Astrocyte of the cerebellum (primary cell): Measurements from ENCODE around the gene RASL11B.

ENCODE experiments used
- DNase-seq: peaks from one replicate; pipeline ENCODE4 v3.0.0-alpha.2; 2011; ENCODE audit warnings: low read depth
- H3K4me3 ChIP-seq: 2 replicates; pipeline ENCODE4 v1.5.1; 2011; ENCODE audit warnings: mild to moderate bottlenecking, low read depth, low read length, moderate library complexity
- in situ Hi-C: cut with HindIII; loops from 2 replicates; pipeline ENCODE4 v1.10.0; 2017; ENCODE audit warnings: low sequenced_read_pairs
- TF ChIP-seq, protein P1 (sequence below): IDR thresholded peaks from 2 replicates; pipeline ENCODE4 v1.5.1; 2012; ENCODE audit warnings: low read length, low read depth, moderate library complexity, mild to moderate bottlenecking; ENCODE audit errors: missing control alignments

Gene RASL11B

DNA sequence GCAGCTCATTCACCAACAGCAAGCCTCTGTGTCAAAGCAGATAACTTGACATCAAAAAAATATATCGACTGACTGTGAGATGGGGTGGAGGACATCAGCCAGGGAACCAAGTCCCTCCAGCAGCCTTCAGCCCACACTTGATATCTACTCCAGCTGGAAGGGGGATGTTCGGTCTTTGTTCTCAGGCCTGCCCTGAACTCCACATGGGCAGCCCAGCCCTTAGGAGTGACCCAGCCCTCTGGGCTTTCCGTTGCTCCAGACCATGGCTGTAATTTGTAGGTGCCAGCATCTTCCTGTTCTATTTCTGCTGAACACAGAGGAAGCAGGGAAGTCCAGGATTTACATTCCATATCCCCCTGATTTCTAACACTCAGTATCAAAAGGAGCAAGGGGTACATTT lies 17.4 kb downstream of the RASL11B start:
- no peak for DNase-seq
- no peak overlapping the region for H3K4me3 ChIP-seq
- TF ChIP-seq, protein P1, sequence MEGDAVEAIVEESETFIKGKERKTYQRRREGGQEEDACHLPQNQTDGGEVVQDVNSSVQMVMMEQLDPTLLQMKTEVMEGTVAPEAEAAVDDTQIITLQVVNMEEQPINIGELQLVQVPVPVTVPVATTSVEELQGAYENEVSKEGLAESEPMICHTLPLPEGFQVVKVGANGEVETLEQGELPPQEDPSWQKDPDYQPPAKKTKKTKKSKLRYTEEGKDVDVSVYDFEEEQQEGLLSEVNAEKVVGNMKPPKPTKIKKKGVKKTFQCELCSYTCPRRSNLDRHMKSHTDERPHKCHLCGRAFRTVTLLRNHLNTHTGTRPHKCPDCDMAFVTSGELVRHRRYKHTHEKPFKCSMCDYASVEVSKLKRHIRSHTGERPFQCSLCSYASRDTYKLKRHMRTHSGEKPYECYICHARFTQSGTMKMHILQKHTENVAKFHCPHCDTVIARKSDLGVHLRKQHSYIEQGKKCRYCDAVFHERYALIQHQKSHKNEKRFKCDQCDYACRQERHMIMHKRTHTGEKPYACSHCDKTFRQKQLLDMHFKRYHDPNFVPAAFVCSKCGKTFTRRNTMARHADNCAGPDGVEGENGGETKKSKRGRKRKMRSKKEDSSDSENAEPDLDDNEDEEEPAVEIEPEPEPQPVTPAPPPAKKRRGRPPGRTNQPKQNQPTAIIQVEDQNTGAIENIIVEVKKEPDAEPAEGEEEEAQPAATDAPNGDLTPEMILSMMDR: no peak
- in situ Hi-C loops: no loop called here

DNA sequence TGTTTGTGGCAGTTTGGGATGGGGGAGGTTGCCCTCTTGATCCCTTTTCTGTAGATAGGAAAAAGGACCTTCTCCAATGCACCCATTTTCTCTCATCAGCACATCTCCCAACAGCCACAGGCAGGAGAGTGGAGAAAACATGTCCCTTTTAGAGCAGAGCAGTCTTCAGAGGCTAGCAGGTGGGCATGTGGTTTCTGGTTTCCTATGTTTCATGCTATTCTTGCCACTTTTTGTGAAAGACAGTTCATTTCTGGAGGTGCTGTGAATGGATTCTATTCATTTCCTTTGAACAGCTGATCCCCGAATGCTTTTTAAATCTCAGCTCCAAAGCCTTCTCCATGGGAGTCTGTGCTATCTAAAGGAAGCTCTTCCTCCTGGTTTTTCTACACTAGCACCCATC lies 18.9 kb downstream of the RASL11B start:
- TF ChIP-seq, protein P1: no peak
- H3K4me3 ChIP-seq: no peak overlapping the region
- DNase-seq: no peak
- in situ Hi-C loops: no loop called here

DNA sequence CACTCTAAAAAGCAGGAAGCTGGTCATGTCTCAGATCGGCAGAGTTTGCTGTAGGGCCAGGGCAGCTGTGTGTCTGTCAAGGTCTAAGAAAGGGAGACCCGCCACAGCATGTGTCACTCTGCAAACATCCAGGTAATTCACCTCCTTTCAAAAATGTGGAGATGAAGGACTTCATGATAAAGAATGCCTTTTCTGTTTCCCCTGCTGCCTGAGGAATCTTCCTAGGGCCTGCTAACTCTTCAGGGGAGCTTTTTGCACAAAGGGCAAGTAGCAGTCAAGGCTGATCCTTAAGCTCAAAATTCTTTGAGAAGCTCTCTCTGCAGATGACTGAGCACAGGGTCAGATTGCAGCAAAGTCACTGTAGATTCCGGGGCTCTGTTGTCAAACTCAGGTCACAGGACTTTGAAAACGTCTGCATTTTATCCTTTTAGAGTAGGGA lies 21.1 kb downstream of the RASL11B start:
- TF ChIP-seq, protein P1: no peak
- no peak overlapping the region for H3K4me3 ChIP-seq
- in situ Hi-C loops: no loop called here
- no peak for DNase-seq

DNA sequence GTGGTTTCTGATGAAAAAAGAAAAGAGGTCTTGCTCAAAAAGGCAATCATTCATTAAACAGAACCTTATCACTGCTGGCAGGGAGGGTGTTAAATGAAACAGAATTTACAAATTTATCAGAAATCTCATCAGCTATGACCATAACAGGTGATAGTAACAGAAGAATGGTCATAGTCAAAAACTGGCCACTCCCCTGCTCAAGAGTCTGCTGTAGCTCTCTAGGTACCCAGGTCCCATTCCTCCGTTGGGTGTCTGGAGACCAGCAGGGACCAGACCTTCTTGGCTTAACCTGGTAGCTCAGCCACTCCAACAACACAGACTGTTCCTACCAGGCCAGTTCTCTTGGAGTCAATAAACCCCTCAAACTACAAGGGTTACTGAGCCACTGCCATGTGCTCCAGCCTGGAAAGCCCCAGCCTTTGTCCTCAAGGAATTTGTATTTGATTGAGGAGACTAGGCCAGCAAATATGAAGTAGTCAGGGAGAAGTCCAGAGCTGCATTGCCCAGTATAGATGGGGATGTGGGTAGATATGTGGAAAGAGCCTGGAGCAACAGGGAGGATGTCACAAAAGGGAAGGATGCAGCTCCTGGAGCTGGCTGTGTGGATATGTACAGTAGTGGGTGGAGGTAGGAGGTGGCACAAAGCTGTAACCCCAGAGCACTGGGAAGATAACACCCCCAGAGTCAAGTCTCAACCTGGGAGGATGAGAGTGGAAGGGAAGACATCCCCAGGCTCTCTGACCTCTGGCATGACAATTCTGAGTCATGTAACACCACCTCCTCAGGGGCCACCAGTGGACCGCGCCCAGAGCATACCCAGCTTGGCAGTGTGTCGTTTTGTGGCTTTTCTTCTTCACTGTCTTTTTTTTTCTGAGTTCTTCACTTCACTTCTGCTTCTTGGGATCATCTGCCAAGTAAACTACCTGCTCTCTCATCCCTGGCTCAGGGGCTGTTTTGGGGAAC lies 21.9 kb downstream of the RASL11B start:
- in situ Hi-C loops: no loop called here
- TF ChIP-seq, protein P1: no peak

DNA sequence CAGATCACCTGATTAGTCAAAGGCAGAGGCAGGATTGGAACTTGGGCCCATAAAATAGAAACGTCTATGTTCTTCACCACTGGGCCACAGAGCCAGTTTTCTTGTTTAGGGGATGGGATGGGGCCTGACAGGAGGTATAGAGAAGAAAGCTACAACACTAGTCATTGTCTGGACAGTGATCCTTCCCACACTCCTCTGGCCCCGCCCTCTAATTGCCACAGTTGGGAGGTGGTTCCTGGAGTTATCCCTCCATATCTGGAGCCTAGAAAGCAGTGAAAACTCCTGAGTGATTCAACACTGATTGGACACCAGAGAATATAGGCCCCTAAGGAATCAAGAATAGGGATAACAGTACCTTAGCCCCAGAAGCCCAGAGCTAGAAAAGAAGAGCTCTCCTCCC lies 22.9 kb downstream of the RASL11B start:
- in situ Hi-C loops: no loop called here
- H3K4me3 ChIP-seq: no peak overlapping the region
- TF ChIP-seq, protein P1: no peak
- DNase-seq: no peak

More for the DNA sequence above, 21.9 kb downstream of the RASL11B start:
- DNase-seq: no peak
- no peak overlapping the region for H3K4me3 ChIP-seq

DNA sequence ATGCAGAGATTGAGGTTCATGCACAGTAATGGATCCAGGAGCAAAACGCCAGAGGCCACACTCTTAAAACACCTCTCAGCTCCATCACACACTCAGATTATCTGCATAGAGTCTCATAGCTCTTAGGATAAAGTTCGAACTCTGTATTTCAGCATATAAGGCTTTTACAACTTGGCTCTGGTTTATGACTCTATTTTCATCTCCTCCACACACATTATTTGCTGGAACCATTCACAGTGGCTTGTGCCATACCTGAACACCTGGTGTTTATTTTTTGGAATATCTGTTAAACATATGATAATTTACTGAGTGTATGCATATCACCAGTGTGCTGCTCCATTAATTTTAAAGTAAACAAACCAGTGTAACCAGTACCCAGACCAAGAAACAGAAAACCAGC lies 27.2 kb downstream of the RASL11B start:
- DNase-seq: no peak
- TF ChIP-seq, protein P1: no peak
- no peak overlapping the region for H3K4me3 ChIP-seq
- in situ Hi-C loops: no loop called here
